ENCODE data around the gene ABHD2.
"Not testable (repeated sequence)": the region's sequence is repeated elsewhere in the genome, so short reads cannot be mapped to it uniquely, and the experiment has no call there.

Gene ABHD2

DNA sequence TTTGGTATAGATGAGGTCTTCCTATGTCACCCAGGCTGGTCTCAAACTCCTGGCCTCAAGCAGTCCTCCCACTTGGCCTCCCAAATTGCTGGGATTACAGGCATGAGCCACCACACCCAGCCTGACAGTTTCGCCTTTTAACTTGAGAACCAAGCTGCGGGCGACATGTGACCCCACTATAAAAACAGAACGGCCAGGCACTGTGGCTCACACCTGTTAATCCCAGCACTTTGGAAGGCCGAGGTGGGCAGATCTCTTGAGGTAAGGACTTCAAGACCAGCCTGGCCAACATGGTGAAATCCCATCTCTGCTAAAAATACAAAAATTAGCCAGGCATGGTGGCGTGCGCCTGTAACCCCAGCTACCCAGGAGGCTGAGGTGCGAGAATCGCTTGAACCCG is 52.9 kb downstream of the ABHD2 start:
- DNase-seq: not testable (repeated sequence)

DNA sequence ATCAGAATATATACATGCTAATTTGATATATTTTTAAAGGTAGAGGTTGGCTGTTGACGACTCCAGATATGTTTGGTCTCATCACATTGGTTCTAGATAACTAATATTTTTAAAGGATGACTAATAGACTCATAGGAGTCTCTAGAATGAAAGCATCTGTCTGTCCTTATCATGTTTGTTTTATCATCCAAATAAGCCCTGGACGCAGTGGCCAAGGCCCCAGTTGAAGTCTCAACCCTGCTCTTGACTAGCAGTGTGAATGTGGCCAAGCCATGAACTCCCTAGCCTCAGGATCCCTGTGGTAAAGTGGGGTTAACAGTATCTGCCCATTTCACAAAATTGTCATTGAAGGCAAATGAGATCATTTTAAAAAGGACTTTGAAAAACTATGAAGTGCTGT is 53.6 kb downstream of the ABHD2 start:
- DNase-seq: no peak

DNA sequence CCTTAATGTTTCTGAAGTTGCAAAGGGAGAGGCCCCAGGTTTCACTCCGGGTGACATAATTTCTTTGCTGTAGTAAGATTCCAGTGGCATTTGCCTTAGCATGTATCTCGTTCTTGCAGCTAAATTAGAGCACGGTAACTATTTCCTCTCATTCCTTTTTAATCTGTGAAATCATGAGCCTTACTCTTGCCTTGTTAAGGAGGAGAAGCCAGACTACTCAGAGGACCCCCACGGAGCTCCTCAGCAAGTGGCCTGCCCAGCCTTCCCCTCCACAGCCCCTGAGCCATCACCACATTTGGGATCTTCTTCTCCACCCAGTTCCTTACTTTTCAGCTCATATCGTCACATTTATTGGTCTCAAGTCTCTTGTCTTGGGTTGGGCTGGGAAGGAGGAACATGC is 54.2 kb downstream of the ABHD2 start:
- no peak for DNase-seq

DNA sequence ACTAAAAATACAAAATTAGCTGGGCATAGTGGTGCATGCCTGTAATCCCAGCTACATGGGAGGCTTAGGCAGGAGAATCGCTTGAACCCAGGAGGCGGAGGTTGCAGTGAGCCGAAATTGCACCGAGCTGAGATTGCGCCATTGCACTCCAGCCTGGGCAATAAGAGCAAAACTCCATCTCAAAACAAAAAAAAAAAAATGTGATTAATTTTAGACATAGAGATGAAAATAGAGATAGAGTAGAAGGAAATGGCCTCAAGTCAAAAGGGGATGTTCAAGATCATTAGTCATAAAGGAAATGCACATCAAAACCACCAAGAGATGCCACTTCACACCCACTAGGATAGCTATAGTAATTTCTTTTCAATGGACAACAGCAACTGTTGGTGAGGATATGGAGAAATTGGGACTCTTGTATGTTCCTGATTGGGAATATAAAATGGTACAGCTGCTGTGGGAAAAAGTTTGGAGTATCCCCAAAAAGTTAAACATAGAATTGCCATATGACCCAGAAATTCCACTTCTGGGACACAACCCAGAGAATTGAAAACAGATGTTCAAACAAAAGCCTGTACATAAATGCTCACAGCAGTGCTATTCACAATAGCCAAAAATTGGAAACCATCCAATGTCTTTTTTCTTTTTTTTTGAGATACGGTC is 55.4 kb downstream of the ABHD2 start:
- no peak for DNase-seq

DNA sequence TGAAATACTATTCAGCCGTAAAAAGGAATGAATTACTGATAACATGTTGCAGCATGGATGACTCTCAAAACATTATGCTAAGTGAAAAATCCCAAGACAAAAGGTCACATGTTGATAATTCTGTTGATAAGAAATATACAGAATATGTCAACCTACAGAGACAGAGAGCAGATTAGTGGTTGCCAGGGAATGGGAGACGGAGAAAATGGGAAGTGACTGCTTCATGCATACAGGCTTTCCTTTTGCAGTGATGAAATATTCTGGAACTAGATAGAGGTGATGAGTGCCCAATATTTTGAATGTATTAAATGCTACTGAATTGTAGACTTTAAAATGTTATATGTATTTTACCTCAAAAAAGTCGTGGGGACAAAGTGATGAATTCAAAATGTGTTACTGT is 56.2 kb downstream of the ABHD2 start:
- DNase-seq: no peak

DNA sequence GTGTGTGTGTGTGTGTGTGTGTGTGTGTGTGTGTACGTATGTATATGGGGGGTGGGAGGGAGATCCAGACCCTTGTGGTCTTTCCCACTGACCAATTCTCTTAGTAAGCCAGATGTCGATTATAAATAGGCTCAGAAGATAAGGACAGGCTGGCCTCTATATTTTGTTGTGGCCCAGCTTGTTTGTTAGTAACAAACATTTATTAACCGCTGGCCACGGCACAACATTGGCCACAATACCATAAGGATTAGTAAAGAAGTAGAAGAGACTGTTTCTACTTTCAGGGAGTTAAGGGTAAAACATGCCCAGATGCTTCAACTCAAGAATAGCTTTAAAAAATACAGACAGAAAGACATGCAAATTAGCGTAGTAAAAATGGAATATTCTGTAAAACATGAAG is 58.1 kb downstream of the ABHD2 start:
- DNase-seq: no peak

DNA sequence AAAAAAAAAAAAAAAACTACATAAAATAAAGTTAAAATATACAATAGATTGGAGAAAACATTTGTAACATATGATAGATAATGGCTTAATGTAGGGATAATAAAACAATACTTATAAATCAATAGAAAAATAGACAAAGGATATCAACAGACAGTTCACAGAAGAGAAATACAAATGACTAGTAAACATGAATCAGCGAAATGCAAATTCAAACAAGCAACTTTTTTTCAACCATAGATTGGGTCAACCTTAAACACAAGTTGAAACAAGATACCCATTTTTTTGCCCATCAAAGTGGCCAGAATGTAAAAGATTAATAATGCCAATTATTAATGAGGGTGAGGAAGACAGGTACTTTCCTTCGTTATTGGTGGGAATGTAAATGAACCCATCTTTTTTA is 59.9 kb downstream of the ABHD2 start:
- DNase-seq: no peak

DNA sequence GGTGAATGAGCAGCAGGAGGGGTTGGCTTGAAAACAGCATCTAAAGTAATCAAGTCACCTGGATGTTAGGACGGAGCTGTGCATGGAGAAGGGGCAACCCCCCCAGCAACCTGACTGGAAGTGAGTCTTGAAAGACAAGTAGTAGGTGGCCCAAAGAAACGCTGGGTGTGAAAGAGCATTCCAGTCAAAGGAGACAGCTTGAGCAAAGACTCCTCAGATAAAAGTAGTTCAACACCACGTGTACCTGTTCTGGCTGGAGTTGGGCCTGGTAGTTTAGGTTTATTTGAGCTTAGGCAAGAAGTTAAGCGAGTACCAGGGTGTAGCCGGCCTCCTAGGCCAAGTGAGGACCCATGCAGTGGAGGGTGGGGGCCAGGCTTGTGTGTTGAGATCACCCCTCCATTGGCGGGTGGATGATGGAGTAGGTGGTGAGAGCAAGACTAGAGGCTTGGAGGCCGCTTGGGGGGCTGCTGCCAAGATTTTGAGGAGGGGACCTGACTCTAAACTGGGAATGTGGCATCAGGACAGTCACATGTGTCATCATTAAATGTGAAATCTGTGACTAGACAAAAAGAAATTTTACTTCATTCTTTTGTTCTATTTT is 61.3 kb downstream of the ABHD2 start:
- no peak for DNase-seq

DNA sequence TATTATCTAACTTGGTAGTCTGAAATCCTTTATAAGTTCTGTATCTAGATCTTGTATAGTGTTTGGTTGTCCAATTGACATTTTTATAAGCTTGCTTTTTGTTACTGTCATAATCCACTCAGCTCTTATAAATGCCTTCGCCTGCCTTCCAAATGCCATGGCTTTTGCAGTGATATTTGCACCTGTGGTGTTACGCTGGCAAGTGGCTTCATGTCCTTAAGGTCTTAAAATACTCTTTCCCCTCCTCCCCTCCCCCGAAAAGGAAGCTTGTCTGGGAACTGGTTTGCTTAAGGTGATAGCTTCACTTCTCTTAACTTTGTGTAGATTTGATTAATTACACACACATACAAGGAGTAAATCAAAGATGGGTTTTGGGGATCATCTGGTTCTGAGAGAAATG is 62.0 kb downstream of the ABHD2 start:
- no peak for DNase-seq

DNA sequence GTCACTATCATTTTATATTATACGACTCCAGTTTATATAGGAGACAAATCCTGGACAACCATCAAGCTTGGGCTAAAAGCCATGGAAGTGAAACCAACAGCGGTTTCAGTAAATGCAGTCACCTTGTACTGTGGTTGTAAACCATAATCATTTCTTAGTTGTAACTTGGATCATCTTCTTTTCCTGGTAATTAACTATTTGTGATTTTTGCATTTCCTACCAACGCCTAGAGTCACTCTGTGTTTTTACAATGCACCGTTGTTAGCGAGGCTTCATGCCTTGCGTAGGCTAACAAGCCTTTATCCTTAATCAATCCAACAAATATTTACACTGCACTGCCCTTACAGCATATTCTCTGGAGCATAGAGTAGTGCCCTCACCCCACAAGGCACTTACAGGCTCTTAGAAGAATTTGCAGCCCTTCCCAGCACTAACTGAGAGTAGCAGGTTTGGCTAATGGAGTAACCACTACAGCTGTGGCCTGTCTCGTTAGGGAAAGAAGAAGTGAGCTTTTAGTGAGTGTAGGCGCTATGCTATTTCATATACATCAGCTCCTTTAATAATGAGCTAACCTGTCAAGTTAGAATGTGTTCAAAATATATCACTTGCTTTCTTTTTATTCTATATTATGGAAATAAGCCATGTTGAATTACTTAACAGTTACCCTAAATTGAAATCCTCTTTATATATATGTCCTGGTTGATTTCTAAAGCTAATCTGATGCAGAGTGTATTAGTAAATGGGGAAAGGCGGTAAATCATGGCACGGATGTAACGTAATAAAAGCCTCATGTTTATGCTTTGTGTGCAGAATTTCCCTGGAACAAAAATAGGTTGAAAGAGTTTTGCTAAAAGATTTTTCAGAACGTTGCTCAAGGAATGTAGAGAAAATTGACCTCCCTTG is 62.8 kb downstream of the ABHD2 start:
- no peak for DNase-seq

DNA sequence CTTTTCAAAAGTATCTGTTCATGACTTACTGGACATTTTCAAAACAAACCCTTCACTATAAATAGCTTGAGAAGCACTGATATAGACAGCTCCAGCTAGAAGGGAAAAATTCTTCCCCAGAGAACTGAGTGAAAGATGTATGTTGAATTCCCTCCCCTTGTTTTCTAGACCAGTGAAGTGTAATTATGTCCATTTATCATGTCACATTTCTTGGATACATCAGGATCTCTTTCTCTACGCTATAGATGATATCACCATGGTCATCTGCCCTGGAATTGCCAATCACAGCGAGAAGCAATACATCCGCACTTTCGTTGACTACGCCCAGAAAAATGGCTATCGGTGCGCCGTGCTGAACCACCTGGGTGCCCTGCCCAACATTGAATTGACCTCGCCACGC is 66.9 kb downstream of the ABHD2 start:
- no peak for DNase-seq

DNA sequence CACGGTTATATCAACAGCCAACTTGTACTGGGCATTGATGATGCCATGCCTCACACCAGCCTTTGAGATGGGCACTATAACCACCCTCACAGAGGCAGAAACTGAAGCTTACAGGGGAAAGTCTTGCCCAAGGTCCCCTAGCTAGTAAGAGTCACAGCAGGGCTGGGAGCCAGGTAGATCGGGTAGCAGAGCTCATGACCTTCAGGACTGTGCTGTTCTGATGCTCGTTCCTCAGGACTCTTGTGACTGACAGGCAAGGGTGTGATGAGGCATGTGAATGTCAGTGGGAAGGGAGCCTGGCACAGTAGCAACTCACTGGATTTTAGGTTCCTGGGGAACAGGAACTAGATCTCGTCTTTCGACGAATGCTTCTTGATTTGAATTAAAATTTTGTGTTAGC is 67.4 kb downstream of the ABHD2 start:
- DNase-seq: no peak

DNA sequence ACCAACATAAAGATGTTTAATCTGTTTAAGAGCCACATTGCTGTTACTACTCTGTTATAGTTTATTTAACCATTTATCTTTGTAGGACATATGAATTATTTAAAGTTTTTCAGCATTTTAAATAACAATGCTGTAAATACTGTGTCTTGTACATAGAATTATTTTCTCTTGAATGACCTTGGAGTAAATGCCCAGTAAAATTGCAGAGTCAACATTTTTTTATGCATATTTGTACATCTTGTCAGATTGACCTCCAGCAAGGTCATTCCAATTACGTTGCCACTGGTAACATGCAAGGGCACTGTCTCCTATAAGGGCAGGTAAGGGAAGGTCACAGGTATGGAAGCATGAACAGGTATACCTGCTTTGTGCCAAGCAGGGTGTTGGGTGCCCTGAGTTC is 68.8 kb downstream of the ABHD2 start:
- no peak for DNase-seq

DNA sequence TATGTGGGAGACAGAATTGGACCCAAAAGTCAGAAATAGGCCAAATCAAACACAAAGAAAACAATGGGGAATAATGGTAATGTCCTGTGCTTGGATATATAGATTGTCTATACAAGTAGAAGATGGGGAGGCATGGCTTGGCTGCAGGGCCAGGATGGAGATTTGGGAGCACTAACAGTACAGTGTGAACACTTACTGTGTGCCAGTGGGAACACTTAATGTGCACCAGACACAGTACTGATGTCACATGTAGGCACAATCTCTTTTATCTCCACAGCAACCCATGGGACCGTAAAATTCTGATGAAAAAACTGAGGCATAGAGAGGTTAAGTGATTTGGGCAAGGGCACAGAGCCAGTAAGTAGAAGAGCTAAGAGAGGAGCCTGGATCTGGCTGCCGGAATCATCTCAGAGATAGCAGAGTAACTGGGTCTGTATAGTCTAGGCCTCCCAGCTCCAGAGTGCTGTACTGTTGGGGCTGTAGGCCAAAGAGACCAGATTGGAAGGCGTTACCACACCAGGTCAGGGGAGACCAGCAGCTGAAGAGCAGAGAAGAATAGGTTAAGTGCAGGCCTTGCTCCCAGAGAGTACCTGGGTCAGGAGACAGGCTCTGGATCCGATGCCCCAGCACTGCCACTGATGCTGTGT is 69.8 kb downstream of the ABHD2 start:
- peak; percentile 11 to 40 for DNase-seq

DNA sequence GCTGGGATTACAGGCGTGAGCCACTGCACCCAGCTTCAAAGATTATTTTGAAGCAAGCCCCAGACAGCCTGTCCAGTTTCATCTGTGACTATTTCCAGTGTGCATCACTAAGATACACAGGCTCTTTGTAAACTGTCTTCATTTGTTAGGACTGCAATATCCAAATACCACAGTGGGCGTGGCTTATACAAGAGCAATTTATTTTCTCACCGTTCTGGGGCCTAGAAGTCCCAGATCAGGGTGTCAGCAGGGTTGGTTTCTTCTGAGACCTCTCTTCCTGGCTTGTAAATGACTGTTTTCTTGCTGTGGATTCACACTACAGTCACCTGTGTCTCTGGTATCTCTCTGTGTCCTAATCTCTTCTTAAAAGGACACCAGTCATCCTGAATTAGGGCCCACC is 73.4 kb downstream of the ABHD2 start:
- DNase-seq: no peak

DNA sequence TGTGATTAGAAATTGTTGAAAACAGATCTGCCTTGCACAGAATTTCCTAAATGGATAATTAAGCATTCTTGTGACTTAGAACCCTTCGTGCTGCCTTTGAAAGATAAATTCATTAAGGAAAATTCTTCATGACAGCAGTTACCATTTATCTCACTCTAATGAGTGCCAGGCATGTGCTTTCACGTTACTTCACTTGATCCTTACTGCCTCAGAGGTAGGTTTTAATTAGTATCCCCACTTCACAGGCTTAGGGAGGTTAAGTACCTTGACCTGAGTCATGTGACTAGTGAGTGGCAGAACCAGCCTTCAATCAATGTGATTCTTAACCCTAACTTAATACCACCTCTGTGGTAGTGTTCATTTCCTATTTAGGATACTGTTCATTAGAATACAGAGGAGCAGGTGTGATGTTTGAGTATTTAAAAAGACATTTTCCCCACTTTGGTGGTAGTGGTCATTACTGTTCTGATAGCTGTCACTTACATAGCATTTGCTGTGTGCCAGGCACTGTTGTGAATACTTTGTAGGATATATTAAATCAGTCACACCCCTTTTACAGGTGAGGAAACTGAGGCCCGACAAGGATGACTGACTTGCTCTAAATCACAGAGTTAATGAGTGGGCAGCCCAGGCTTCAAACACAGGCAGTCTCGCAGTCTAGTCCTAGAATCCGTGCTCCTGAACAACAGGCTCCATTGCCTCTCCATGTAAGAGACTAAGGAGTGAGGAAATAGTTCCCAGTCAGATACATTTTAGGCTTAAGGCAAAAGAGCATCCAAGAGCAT is 75.2 kb downstream of the ABHD2 start:
- no peak for DNase-seq

DNA sequence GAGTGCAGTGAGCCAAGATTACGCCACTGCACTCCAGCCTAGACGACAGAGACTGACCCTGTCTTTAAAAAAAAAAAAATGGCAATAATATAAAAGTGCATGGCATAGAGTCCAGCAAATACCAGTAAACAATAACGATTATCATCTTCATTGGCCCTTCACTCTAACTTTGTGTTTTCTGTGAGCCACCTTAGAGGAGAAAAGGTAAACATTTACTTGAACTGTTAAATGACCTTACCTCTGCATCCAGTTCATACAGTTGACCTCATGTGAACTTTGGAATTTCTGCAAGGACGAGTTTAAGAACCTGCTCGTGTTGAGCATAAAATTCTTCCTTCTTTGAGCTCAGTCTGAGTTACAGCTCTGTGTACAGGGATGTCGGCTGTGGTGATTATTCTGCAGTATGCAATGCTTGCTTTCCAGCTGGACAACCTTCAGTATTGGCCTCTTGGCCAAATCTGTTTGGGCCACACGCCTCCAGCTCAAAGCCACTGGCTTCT is 76.5 kb downstream of the ABHD2 start:
- peak in 1 of 2 experiments; percentile 6 for DNase-seq

DNA sequence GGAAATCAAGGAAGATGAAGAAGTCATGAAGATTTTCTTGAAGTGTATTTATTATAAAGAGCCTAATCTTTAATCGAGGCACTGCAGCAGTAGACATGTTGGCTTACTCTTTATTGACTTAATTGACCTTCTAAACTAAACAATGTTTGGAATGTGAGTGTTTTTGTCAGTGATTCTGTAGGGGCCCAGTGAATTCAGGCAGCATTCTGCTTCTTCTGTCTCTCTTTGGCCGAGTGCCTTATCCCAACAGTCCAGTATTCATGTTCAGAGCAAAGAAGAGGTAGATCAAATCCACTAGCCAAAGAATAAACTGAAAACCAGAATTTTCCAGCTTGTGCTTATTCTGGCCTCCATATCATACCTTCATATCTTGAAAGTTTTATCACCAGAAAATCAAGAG is 77.4 kb downstream of the ABHD2 start:
- no peak for DNase-seq

DNA sequence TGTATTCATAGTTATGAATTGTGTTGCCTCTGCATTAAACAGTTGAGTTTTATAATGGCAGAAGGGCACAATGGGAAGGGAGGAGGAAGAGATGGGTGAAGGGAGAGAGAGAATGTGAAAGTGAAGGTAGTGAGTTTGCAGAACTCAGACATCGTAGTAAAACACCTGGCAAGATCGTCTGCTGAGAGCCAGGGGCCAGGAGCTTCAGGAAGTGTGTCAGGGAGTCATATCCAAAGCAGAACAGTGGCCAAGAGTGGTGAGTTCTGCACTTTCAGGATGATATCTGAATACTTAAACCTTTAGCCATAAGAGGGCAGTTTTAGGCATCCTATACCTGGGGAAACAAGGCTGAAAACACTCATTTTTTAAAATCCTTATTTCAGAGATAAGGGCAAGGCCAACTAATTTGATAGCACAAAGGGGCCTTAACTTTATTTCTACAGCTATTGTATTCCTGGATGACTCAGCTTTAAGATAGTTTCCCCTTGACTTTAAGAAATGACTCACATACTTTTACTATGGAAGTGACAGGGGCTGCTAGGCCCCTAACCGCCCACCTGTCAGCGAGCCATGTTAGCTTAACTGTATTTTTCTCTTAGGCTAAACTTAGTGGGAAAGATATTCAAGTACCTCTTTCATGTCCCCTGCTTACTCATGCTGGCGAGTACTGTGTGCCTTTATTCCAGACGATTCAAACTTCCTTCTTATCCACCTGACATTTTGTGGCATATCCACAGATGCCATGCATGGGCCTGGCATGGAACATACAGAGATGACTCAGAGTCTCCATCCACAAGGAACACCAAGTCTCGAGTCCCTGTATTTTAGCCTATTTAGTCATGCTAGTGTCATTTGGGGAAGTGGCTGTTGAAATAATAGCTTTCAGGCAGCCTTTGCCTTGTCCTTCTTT is 79.3 kb downstream of the ABHD2 start:
- no peak for DNase-seq

DNA sequence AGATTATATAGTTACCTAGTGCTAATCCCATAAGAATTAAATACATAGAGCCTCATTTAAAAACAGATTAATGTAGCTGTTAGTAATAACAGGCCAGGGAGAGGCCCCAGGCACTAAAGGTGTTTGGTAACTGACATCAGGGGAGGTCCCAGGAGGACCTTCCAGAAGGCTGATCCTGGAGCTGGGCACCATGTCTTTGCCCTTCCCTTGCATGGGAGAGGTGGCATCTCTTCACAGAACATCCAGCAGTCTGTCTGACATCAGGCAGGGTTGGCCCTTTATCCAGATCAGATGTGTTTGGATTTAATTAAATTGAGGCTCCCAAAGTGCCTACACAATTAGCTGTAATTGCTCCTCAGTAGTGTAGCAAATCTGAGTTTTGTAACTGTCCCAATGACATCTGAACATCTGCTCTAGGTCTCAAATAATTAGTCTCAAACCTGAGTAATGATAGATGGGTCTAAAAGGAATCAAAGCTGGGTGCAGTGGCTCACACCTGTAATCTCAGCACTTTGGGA is 80.1 kb downstream of the ABHD2 start:
- DNase-seq: no peak

DNA sequence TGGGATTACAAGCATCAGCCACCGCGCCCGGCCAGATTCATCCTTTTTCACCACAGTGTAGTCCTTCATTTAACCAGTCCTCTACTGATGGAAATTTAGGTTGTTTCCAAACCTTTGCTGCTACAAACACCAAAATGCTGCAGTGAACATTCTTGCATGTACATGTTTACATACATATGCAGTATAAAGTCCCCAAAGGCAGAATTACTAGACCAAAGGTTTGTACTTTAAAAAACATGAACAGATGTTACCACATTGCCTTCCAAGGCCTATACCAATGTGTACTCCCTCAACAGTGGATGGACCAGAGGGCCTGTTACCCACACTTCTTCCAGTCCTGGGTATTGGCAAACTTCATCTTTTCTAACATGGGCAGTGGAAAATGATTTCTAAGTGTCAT is 82.1 kb downstream of the ABHD2 start:
- DNase-seq: no peak

Measured in cerebellar nuclear complex (tissue), 1 donor.